GM12892 (cell line): ENCODE results near the gene COL9A2.

Experiments used
- DNase-seq: peaks from one replicate; pipeline ENCODE4 v3.0.0; 2011; ENCODE audit not compliant: insufficient read length
- FAIRE-seq: peaks from 2 replicates; lab custom pipeline; 2011; peaks lifted over from hg19 to GRCh38; lab: Jason Lieb, UNC
- POLR2A ChIP-seq: IDR thresholded peaks from 2 replicates; pipeline ENCODE4 v1.6.1; 2011; ENCODE audit warnings: low read depth, low read length, control low read depth
- POLR2AphosphoS5 ChIP-seq: IDR thresholded peaks from 2 replicates; pipeline ENCODE4 v1.6.1; 2011; ENCODE audit warnings: low read depth, low read length, control low read depth
- TAF1 ChIP-seq: IDR thresholded peaks from 2 replicates; pipeline ENCODE4 v1.6.1; 2011; ENCODE audit warnings: low read depth, mild to moderate bottlenecking, control low read depth, low read length, borderline replicate concordance

Gene COL9A2

DNA sequence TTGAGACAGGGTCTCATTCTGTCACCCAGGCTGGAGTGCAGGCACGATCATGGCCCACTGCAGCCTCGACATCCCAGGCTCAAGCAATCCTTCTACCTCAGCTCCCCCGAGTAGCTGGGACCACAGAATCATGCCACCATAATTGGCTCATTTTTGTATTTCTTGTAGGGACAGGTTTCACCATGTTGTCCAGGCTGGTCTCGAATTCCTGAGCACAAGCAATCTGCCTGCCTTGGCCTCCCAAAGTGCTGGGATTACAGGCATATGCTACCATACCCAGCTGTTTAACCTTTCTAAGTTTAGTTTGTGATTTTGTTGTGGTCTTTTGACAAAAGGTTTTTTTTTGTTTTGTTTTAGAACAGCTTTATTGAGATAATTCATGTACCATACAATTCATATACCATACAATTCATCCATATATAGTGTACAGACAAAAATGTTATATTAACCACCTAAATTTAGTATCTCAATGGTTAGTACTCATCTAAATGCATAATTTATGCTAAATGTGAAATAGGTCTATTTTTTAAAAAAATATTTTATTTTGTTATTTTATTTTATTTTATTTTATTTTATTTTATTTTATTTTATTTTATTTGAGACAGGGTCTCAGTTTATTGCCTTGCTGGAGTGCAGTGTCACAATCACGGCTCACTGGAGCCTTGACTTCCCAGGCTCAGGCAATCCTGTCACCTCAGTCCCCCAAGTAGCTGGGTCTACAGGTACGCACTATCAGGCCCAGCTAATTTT lies 50.1 kb downstream of the COL9A2 start:
- DNase-seq (no peak), FAIRE-seq (no peak)
- TF ChIP-seq POLR2AphosphoS5 (no peak), TAF1 (no peak), POLR2A (no peak)

DNA sequence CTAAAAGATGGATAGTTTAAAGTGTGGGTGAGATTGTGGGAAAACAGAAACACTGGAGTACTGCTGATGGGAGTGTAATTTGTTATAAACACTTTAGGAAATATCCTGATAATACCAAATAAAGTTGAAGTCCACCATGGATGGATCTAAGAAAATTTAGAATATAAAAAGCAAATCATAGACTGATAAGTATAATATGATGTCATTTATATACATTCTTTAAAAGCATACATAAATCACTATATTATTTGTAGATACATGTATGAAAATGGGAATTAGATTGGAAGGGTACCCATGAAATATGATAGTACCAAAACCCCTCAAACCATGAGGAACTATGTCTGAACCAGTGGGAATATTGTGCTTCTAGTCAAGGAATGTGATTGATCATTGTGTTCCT lies 51.2 kb downstream of the COL9A2 start:
- no peak for TF ChIP-seq POLR2AphosphoS5
- TF ChIP-seq TAF1: no peak
- no peak for TF ChIP-seq POLR2A
- FAIRE-seq: no peak
- no peak for DNase-seq

DNA sequence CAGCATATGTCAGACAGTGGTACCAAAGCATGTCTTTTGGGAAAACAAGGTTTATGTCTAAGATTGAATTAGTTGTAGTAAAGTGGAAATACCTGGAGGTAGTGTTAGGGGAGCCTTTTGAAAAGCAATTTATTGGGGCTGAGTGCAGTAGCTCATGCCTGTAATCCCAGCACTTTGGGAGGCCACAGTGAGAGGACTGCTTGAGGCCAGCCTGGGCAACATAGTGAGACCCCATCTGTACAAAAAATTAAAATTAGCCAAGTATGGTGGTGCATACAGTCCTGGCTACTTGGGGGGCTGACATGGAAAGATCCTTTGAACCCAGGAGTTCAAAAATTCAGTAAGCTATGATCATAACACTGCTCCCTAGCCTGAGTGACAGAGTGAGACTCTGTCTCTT lies 51.8 kb downstream of the COL9A2 start:
- TF ChIP-seq TAF1: no peak
- no peak for TF ChIP-seq POLR2AphosphoS5
- no peak for TF ChIP-seq POLR2A
- FAIRE-seq (no peak), DNase-seq (no peak)

DNA sequence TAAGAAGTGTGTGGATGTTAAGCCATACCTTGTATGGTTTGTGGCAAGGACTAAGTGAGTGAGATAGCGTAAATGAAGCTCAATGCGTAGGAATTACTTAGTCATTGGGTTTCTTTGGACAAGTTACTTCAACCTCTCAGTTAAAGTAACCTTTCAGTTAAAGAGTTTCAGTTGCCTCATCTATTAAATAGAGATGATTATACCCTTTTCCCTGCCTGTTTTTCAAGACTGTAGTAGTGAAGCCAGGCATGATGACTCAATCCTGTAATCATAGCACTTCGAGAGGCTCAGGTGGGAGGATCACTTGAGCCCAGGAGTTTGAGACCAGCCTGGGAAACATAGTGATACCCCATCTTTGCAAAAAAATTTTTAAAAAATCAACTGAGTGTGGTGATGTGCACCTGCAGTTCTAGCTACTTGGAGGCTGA lies 52.7 kb downstream of the COL9A2 start:
- TF ChIP-seq POLR2A: no peak
- no peak for TF ChIP-seq TAF1
- no peak for FAIRE-seq

DNA sequence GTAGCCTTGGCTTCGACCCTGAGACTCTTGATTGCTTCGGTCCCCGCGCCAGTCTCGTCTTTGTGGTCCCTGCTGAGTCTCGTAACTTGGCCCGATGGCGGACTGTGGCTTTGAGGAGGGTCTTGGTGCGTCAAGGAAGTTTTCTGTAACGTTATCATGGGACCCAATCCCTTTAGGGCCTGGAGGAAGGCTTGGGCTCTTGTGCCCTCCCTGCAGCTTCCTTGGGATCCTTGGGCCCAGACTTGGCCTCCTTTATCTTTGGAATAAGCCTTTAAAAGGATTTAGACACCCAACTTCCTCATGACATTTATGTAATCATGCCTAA lies 58.7 kb downstream of the COL9A2 start:
- FAIRE-seq (no peak), DNase-seq (no peak)
- no peak for TF ChIP-seq TAF1

More for the DNA sequence above, 52.7 kb downstream of the COL9A2 start:
- no peak for DNase-seq

DNA sequence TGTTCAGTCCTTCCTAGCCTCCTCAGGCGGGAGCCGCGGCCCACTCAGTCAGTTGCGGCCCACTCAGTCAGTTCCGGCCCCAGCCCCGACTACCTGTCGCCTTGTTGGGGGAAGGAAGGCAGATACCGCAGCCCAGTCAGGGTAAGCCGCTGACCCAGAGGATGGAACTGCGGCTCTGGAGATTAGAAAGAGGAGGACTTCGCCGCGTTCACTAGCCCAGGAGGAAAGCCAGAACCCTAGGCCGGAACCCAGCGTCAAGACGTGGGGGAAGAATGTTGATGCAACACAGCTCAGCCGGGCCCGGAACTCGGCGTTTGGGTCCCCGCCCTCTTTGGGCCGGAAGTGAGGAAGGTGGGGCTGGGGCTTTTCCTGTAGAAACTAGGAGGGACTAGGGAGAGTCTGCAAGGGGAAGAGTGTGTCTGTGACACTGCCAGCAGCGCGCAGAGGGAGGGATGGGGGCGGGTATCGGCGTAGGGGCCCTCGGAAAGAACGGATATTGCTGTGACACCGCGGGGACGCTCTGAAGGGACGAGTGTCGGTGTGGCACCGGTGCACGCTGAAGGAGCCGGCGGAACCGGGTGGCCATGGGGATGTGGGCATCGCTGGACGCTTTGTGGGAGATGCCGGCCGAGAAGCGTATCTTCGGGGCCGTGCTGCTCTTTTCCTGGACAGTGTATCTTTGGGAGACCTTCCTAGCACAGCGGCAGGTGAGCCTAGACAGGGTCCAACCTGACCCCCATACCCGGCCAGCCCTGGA lies 59.2 kb downstream of the COL9A2 start, which contains the start of gene ZMPSTE24:
ZMPSTE24 (plus strand) TSS at position 549 of the 757 bp plus-strand sequence; CDS start at position 585, 36 bp downstream.
- FAIRE-seq: peak; percentile 99
- TF ChIP-seq POLR2AphosphoS5: peak; percentile 90
- TF ChIP-seq TAF1: peak; percentile 81
- TF ChIP-seq POLR2A: peak; percentile 87
- peak; percentile 76 for DNase-seq

DNA sequence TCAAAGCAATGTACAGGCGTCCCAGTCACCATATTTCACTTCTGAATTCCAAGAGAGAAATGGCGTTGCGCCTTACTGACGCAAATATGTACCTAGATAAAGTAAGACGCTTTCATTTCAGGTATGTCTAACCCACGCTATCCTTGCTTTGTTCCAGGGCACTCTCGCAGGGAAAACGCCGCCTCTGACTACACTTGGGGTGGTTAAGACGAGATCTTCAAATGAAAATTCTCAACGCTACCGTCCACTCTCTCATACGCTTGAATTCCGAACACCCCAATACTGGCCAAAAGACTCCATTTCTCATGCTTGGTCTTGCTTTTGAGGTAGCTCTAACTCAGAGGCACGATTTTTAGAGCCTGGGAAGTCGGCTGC lies 59.8 kb downstream of the COL9A2 start:
- TF ChIP-seq POLR2A (no peak), TAF1 (no peak), POLR2AphosphoS5 (no peak)
- DNase-seq (no peak), FAIRE-seq (no peak)

DNA sequence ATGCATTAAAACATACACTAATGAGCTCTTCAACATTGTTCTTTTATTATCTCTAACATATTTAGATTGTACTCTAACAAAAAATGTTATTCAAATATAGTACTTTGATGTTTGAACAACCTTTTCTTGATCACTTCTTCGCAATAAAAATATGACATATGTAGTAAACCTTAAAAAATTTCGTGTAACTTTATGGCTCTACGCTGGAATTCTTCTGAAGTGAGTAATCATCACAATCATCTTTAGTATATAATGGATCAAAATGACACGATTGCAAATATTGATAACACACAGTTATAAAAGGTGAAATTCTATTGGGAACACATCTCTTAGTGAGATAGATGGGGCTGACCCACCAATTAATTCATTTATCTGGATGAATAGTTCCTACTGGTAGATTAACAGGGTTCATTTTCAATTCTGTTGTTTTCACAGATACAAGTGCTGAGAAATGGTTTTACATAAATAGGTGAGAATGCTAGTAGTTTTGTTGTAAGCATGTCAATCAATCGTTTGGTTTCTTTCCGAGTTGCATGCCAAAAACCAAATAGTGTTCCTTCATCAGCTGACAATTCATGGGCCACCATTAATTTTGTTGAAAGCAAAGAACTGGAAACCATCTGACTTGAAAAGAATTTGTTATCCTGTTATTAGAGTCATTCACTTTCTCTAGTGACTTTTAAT lies 60.5 kb downstream of the COL9A2 start:
- DNase-seq (no peak), FAIRE-seq (no peak)

DNA sequence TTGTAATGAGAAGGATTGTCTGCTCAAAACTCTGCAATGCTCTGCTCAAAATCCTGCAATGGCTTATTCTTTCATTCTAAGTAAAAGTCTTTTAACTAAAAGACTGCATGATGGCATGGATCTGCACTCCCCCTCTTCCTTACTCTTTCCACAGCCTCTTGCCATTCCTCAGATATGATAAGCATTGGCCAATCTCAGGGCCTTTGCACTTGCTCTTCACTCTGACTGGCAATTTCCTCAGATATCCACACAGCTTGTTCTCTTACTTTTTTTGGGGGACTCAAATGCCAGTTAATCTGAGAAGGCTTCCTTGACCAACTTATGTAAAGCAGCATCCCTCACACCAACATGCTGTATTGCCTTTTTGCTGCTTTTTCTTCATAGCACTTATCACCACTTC lies 61.9 kb downstream of the COL9A2 start:
- FAIRE-seq (no peak), DNase-seq (no peak)
- TF ChIP-seq POLR2AphosphoS5: no peak
- TF ChIP-seq POLR2A: no peak
- no peak for TF ChIP-seq TAF1

More for the DNA sequence above, 60.5 kb downstream of the COL9A2 start:
- no peak for TF ChIP-seq TAF1
- TF ChIP-seq POLR2AphosphoS5: no peak
- no peak for TF ChIP-seq POLR2A

DNA sequence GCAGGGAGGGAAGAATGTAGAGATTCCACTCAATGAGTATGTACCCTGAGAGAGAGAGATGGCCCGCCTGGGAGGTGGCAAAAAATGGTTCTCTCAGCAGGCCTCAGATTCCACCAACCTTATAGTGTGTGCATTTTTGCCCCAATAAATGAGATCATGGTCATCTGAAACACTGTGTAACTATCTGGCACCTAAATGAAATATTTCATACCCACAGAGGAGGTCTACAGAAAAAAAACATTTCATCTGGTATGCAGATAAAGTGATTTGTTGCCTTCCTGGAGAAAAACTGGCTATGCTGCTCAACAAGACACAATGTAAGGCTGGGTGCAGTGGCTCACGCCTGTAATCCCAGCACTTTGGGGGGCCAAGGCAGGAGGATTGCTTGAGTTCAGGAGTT lies 64.5 kb downstream of the COL9A2 start:
- DNase-seq (no peak), FAIRE-seq (no peak)
- no peak for TF ChIP-seq POLR2AphosphoS5
- TF ChIP-seq POLR2A: no peak
- no peak for TF ChIP-seq TAF1

DNA sequence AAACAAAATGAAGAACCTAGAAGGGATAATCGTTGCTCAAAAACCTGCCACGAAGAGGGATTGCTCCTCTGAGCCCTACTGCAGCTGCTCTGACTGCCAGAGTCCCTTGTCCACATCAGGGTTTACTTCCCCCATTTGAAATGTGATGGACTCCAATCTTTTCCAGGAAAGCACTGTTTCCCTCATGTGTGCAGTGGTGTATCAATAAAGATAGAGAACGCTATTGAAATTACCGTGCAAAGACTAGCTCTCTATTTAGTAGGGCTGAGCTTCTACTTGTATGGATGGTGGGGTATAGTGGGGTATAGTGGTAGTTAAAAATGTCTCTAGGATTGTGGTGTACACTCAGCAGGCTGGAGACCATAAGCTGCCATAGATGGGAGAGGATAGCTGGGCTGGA lies 65.6 kb downstream of the COL9A2 start:
- no peak for DNase-seq
- FAIRE-seq: no peak
- TF ChIP-seq POLR2AphosphoS5 (no peak), POLR2A (no peak), TAF1 (no peak)
